Medulla oblongata (tissue), 1 donor: Measurements from ENCODE around the gene TMEM209.
"Not testable (repeated sequence)": the region's sequence is repeated elsewhere in the genome, so short reads cannot be mapped to it uniquely, and the experiment has no call there.

Experiments
- DNase-seq: peaks from one replicate; pipeline ENCODE4 v3.0.0-alpha.2; 2015; ENCODE audit errors: extremely low spot score

The TMEM209 gene

GRCh38 chr7:130162196-130162595 is 43.0 kb downstream of the TMEM209 start:
- no peak for DNase-seq

DNA sequence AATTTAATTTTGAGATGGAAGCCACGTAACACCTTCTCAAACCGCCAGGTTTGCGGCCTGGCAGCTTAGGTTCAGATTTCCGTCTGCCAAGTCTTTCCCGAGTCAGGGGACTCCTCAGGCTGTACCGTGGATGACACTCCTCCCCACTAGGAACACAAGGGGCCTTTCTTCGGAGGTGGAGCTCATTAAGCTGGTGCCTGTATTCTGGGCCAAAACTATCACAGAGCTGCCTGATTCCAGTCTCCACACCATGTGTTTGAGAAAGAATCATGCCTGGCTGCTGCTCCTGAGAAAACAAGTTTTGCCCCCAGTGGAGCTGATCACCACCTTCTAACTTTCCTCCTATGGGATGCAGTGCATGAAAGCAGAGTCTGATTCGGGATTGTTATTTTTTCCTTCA is 44.8 kb downstream of the TMEM209 start:
- no peak for DNase-seq

DNA sequence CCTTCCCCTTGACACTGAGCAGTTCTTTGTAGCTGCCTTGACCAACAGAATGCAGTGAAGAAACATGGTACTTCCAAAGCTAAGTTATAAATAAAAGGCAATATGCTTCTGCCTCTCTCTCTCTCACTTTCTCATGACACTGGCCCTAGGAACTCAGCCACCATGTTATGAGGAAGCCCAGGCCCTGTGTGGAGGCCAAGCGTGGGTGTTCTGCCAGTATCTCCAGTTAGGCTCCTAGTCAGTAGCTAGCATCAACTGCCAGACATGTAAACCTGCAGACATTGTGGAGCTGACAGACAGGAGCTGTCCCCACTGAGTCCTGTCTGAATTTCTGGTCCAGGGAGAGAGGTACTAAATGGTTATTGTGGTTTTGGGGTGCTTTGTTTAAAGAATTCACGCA is 45.2 kb downstream of the TMEM209 start:
- DNase-seq = no peak

DNA sequence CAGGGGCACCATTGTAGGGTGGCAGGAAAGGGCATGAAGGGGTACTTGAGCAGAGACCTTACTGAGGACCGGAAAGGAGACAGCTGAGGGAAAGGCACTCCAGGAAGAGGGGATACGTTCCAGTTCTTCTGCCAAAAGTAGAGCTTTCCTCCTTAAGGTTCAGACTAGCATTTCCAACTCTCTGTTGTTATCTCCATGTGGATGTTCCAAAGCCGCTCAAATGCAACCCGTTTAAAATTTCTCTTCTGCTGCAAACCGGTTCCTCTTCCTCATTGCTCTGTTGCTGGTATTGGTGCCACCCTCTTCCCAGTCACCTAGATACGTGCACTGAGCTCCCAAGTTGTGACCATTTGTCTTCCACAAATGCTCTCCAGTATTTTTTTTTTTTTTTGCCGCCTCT is 47.5 kb downstream of the TMEM209 start:
- DNase-seq = no peak

DNA sequence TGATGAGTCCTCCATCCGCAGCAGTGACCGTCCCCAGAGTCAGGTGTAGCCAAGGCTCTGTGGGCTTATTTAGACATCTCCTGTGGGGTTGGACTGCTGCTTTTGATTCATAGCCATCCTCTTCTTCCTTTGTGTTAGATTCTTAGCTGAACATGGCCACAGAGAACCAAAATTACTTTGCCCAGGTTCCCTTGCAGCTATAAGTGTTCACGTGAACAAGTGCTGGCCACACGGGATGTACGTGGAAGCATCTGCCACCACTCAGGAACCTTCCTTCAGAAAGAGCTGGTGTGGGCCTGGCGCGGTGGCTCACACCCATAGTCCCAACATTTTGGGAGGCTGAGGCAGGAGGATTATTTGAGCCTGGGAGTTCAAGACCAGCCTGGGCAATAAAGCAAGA is 49.1 kb downstream of the TMEM209 start:
- DNase-seq = no peak

GRCh38 chr7:130154501-130155317 is 50.5 kb downstream of the TMEM209 start:
- DNase-seq = peak; percentile 16

DNA sequence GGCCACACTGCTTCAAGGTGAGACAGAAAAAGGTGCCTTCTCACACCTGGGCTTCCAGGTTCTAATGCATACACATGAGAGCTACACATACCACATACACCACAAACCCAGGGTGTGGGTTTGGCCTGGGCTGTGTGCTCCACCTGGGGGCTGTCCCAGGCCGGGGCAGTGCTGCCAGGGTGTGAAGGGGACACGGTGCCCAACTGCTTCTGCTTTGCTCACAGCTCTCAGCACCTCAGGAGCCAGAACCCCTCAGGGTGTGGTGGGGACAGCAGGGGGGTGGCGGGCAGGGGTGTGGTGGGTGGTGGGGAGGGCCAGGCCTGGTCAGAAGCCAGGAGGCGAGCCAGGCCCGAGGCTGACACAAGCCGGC is 51.1 kb downstream of the TMEM209 start:
- DNase-seq = no peak

- DNase-seq = no peak
These were observed 51.8 kb downstream of the TMEM209 start for GRCh38 chr7:130153211-130153908.

DNA sequence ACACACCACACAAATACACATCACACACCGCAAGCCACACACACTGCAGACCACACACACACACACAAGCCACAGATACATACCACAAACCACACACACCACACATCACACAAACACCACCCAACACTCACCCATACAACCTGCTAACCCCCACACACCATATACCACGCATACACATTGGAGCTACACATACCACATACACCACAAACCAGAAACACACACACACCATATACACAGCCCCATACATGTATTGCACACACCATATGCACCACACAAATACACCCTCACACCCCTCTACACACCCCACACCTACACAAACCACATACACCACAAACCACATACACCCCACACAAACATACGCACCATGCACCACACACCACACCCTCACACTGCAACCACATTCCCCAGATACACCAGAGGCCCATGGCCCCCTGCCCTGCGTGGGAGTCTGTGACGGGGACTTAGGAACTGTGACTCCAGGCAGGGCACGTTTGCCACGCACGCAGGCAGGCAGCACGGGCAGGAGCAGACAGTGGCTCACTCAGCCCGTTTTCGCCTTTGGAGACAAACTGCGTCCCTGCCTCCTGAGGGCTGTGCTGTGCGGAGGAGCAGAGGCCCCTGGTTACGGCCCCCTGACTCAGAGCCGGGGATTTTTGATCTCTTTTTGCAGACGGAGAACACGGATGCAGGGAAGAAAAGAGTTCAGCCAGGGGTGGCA is 52.6 kb downstream of the TMEM209 start:
- no peak for DNase-seq

- DNase-seq = no peak
These were observed 53.4 kb downstream of the TMEM209 start for GRCh38 chr7:130151591-130152492.

DNA sequence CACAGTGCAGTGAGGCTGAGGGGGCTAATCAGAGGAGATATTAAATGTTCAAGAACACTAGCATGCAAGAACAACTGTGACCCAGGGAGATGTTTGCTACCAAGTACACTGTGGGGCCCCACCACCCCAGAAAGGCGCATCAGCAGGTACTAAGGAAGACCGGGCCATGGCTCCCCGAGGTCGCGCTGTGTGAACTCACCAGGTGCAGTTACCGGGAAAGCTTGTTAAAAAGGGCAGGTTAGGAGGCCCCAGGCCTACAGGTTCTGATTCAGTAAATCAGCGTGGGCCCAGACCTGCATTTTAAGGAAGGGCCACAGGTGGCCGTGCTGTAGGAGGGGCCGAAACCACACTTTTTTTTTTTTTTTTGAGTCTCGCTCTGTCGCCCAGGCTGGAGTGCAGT is 54.6 kb downstream of the TMEM209 start:
- DNase-seq = no peak

GRCh38 chr7:130149281-130150139 is 55.7 kb downstream of the TMEM209 start:
- DNase-seq = no peak

GRCh38 chr7:130148561-130148960 is 56.6 kb downstream of the TMEM209 start:
- DNase-seq = no peak

DNA sequence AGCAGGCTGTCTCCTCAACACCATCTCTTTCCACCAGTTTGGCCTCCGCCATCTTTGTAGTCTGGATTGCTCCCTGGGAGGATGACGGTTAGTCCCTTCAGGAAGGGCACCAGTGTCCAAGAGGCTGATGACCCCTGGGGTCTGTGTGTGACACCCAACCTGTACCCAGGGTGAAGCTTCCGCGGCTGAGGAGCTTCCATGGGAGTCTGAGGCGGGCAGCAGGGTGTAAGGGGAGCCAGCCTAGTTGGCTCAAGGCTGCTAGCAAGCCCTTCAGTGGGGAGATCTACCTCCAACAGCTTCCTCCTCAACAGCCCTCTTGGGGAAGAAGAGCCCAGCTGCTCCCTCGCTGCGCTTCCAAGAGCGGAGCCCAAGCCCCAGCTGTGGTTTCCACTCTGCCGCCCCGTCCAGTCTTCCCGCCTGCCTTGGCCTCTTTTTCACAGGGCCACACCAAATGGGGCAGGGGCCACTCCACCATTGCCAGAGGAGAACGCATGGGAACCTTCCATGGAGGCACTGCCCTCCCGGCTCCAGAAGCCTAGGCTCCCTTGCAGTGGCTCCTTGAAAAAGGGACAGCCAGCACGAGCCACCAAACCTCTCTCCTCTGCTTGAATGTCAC is 57.4 kb downstream of the TMEM209 start:
- DNase-seq = no peak

- no peak for DNase-seq
These were observed 58.4 kb downstream of the TMEM209 start for GRCh38 chr7:130146693-130147405.

- not testable (repeated sequence) for DNase-seq
These were observed 59.1 kb downstream of the TMEM209 start for GRCh38 chr7:130146142-130146541.

GRCh38 chr7:130145424-130146100 is 59.6 kb downstream of the TMEM209 start:
- DNase-seq = no peak

DNA sequence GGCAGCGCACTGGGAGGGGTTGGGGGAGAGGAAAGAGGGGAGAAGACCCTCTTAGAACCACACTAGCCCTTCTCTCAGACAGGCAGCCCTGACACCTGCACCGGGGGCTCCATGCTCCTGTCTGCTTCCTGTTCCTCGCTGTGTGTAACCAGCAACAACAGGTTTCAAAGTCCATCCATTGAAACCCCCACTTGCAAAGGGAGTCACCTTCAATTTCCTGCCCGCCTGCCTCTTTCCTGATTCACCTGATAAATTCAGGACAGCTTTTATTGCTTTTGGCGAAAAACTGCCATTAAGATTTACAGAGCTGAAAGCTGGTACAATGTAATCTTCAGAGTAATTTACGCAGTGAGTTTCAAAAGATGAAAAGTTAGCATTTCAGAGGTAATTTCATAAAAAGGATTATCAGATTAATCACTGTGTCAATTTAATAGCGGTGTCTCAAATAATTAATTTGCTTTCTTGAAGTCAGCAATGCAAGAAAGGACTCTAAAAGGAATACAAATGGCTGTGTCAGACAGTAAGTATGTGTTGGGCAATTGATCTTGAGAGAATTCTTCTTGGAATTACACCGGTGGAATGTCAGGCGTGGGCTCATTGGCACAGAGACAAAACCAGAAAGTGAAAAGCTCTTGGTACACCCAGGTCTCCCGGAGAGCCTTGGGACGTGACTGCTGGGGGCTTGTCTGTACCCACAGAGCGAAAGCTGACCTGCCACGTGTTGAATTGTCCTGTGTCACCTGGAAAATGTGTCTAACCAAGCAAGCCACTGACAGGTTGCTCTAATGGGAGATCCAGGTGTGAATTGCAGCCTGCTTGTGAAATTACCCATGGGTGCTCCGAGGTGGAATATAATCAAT is 60.7 kb downstream of the TMEM209 start:
- no peak for DNase-seq
